GM19468 (cell line): Measurements from ENCODE around the gene LTK.

Source experiments
- ATAC-seq: cut with Tn5 transposase; IDR thresholded peaks from one replicate; pipeline ENCODE4 v1.9.1; 2021; ENCODE audit warnings: mild to moderate bottlenecking, moderate library complexity, moderate number of reproducible peaks; ENCODE audit not compliant: unreplicated experiment; ENCODE audit errors: extremely low read depth

Gene LTK

GRCh38 chr15:41501191-41501917, 12.3 kb downstream of the LTK start:
- ATAC-seq, result no peak

- no peak for ATAC-seq
Observed at GRCh38 chr15:41499109-41499851, 14.3 kb downstream of the LTK start.

- ATAC-seq, result no peak
Observed at GRCh38 chr15:41498657-41499056, 15.0 kb downstream of the LTK start.

DNA sequence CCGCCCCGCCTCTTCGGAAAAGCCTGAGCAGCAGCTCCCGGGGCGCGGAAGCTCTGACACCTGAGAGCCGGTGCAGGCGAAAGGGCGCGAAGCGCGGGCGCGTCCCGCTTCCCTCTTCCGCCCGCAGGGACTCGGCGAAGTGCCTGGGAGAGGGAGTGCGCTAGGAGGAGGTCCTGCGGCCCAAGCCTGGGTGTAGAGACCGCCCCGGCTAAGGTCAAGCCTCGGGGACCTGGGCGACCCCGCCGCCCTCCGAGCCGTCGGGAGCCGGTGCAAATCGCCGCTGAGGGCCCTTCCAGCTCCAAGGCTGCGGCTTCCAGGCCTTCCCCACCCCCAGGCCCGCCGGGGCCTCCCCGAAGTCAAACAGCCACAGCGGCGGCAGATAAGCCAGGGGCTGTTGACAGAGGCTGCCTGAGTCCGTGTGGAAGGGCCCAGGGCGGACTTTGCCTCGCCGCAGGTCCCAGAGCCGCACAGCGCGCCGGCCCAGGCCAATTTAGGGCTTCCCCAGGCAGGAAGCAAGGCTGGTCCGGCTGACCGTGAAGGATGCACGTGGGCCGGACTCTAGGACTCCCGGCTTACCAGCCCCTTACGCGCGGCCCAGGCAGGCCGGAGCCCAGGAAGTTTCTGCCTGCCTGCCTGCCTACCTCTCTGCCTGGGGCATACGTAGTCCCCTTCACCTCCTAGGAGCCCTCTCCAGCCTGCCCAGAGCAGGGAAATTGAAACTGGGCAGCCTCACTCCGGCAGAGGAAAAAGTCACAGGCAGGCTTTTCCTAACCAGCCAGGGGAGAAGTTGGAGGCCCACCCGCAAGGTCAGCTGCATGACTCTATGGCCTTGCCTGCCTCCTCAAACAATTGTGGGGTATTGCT, 17.7 kb downstream of the LTK start:
- ATAC-seq, result no peak

DNA sequence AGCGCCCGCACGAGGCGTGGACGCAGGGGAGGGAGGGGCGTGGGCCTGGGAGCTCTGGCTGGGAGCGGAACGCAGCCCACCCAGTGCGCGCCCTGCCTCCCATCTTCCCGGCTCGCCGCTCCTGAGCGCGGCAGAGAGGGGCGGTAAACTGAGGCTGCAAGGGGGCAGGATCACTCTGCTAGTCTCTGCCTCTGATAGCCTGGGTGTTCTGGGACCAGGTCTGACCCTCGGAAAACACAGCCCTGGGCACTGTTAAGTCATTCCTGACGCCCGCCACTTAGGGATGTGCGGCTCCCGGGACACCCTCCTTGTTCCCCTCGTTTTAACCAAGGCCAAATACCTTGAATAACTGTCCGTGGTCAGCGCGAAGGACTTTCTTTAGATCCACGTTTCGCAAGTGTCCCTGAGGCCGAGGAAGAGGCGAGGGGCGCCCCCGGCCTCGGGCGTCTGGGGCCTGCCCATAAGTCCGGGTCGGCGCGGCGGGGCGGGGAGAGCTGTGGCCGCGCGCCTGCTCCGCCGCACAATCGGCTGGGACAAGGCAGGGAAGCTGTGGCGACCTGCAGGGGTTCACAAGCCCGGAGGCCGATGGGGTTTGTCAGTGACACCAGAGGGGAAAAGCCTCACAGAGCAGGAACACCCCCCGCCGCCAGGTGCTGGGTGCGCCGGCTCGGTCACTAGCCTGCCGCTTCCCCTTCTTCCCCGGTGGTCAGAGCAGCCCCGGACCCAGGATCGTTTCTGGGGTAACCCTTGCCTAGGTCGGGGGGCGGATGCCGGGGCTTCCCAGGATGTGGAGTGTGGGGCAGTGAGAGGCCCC, 18.5 kb downstream of the LTK start:
- ATAC-seq, result no peak

DNA sequence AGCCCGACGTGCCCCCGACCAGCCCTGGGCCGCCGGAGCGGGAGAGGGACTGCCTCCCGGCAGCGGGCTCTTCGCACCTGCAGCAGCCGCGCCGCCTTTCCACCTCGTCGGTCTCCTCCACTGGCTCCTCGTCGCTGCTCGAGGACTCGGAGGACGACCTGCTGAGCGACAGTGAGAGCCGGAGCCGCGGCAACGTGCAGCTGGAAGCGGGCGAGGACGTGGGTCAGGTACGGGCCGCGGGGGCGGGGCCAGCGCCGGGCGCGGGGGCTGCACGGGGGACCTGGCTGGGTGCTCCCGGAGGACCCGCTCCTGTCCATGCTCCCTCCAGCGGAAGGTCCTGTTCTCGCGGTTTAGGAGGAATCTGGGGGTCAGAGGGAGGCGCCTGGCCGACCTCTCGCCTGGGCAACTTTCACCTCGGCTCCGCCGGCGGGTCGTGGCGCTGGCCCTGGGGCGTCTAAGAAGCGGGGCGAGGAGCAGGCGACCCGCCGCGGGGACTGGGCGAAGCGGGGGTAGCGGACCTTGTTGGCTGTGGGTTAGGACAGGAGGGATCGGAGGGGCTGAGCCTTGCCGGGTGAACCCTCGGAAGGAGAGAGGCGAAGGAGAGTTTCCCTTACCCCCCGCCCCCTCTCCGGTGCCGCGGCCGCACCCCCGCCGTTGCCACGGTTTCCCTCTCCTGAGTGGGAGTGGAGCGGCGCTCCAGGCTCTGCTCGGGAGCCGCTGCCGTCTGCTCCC, 19.3 kb downstream of the LTK start:
- no peak for ATAC-seq

GRCh38 chr15:41493902-41494189, 19.8 kb downstream of the LTK start:
- no peak for ATAC-seq

DNA sequence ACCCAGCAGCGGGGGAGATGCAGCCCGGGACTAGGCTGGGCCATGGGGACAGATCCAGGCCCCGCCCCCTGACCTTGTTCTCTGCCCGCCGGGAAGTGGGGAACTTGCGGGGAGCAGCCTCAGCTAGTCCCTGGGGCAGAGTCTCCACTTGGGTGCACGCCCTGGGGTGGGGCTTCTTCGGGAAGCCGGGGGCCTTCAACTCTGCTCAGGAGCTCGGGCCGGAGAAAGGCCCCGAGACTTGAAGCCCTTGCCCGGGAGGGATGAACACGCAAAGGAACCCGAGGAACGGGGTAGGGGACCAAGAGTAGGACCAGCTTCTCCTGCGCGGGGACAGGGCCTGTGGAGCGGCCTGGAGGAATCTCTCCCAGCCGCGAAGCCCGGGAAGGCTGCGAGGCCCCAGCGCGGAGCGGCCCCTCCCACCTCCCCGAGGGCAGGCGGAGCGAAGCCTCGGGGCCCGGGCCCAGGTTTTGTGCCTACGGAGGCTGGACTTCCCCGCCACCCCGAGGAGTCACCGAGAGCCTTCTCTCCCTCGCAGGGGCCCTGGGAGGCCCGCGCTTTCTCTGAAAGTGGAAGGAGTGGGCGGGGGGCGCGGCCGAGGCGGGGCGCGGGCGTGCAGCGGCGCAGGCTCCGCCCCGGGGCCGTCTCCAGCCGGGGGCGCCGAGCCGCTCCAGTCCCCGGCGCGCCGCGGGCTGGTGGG, 20.3 kb downstream of the LTK start, which contains the start of gene ITPKA:
ITPKA (plus strand) TSS at position 670 of the 697 bp plus-strand sequence. CDS start 54 bp downstream, outside the sequence.
- peak; percentile 54 for ATAC-seq

GRCh38 chr15:41492597-41493204, 20.9 kb downstream of the LTK start:
- no peak for ATAC-seq

DNA sequence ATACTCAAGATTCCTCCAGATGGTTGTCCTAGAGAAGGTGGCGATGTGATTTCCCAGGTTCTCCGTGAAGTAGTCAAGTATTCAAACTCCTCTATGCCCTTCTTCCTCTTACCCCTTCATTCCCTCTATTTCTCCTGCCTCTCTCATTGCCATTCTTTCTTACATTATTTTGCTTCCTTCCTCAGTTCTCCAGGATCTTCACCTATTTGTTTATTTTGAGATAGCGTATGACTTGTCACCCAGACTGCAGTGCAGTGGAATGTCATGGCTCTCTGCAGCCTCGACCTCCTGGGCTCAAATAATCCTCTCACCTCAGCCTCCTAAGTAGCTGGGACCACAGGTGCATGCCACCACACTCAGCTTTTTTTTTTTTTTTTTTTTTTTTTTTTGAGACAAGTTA, 21.7 kb downstream of the LTK start:
- ATAC-seq, result no peak

DNA sequence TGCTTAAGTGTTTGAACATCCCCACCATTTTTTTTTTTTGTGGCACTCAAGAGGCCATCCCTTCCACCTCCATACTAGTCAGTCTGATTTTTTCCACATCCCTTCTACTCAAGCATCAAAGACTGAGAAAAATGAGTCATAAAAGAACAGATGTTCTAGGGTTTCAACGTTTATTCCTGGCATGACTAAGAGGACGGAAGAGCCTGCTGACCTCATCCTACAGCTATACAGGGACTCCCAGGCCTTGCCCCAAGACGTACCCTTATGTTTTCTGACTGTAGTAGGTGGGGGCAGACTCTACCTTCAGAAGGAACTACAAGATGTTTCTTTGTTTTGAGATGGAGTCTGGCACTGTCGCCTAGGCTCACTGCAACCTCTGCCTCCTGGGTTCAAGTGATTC, 23.3 kb downstream of the LTK start:
- ATAC-seq, result no peak

DNA sequence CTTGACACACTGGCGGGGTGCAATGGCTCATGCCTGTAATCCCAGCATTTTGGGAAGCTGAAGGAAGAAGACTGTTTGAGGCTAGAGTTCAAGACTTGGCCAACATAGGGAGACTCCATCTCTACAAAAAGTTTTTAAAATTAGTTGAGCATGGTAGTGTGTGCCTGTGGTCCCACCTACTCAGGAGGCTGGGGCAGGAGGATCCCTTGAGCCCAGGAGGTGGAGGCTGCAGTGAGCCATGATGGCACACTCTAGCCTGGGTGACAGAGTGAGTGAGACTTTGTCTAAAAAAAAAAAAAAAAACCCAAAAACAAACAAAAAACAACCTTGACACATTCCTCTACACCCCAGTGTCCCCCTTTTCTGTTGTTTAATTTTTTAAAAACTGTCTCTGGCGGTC, 24.0 kb downstream of the LTK start:
- ATAC-seq, result no peak

DNA sequence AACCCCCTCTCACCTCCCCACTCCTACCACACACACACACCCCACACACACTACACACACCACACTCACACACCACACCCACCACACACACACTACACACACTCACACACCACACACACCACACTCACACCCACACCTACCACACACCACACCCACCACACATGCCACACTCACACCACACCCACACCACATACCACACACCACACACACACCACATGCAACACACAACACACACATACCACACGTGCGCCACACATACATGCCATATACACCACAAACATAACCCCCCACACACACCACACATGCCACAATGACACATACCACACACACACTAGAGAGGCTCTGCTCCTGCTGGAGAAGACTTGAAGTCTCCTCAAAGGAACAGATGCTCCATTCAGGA, 25.8 kb downstream of the LTK start:
- no peak for ATAC-seq

DNA sequence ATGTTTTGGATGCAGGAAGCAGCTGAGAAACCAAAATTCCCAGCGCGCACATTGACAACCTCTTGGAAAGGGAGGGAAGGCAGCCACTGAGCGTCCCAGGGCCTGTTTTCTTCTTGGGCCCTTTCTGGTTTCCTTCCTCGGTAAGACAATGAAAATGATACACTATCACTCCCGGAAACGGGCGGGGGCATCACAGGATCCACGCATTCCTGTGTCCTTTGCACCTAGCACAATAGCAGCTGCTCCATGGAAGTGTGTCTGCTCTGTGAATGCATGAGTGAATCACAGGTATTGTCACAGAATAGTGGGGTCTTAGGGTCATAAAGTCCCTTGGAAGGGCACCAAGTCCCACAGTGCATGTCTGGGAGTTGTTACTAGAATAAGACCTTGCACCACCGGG, 26.2 kb downstream of the LTK start:
- no peak for ATAC-seq

DNA sequence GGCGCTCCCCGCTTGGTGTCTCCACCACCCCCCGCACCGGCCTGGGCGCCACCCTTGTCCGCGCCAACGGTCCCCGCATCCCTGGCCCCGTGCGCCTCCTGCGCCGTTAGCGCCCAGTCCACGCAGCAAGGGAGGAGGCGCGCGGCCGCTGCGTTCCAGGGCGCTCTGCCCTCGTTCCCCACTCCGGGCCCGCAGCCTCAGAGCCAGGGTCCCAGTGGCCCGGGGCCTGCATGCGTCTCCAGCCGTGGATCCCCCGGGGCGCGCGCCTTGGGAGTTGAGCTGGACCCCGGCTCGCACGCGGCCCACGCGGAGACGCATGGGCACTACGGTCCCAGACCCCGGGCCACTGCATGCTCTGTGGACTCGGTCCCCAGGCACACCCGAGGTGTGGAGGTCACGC, 27.3 kb downstream of the LTK start:
- ATAC-seq, result no peak

GRCh38 chr15:41484937-41485625, 28.5 kb downstream of the LTK start:
- ATAC-seq, result no peak

- ATAC-seq, result no peak
Observed at GRCh38 chr15:41483519-41483918, 30.1 kb downstream of the LTK start.

DNA sequence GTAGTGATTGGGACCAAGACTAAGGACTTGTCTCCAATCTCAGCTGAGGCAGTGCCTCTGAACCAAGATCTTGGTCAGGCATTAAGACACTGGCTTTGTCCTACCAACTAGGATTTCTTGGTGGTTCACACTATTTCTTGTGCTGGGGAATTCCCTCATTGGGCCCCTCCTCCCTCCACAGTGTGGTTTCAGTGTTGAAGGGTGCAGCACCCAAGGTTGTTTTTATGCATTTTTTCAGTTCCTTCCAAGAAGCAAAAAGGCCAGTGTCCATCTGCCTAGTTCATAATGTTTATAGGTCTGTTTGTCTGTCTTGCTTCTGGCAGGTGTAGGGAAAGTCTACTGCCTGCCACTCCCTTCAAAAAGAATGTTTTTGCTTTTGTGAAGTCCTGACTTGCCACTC, 30.5 kb downstream of the LTK start:
- no peak for ATAC-seq
